Sigmoid colon (tissue), 4 donors: ENCODE measurements around the gene DEF6.

ENCODE experiments used
- CTCF ChIP-seq, 4 experiments: fragments of 450-650 bp in 3 of 4; fragments of 200-600 bp in 1 of 4; IDR thresholded peaks; one replicate each; pipeline ENCODE4 v1.5.1; 2016 to 2019; ENCODE audit warnings: antibody characterized with exemption in 4 of 4, mild to moderate bottlenecking in 3 of 4, moderate library complexity in 2 of 4
- EP300 ChIP-seq, 4 donors: sonication (generic); formaldehyde crosslinking; IDR thresholded peaks; one replicate each; pipeline ENCODE4 v1.6.1; 2017; ENCODE audit warnings: antibody characterized with exemption in 4 of 4
- POLR2A ChIP-seq, 2 donors: fragments of 450-650 bp; IDR thresholded peaks; one replicate each; pipeline ENCODE4 v1.6.1; 2016; ENCODE audit warnings: antibody characterized with exemption in 2 of 2, mild to moderate bottlenecking in 2 of 2, moderate library complexity in 2 of 2

GRCh38 chr6:35288834-35289233 is 8.8 kb upstream of the DEF6 start:
- TF ChIP-seq CTCF (IDR thresholded peaks at IDR 0.05) (no peak), EP300 (IDR thresholded peaks at IDR 0.05) (no peak), POLR2A (IDR thresholded peaks at IDR 0.05) (no peak)
